ENCODE measurements around the gene CAVIN3.

CAVIN3 gene

DNA sequence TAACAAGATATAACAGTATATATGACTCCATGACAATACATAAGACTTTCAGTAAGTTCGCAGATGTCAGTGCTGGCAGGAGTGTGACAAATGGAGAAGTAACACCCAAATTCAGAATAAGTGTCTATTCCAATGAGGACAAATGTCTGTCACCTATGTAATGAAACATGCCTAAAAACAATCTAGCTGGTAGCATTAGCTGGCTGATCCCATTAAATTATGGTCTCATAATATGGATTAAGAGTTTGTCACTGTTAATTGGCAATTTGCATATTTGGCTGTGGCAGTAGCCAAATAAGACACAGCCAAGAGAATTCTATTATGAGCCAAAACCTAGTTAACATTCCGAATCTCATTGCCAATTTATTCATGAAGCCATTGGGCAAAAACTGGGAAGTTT, 30.2 kb upstream of the CAVIN3 start:
- CTCF ChIA-PET = interaction anchor here (1.1 to 19.6 kb wide), 9 partner anchors 12 to 327 kb away, joined by 3 to 494 read pairs (median 5); partner anchors contain the start of genes CAVIN3 and CCKBR
- POLR2A ChIA-PET = no interaction called here
- TF ChIP-seq, protein P1, sequence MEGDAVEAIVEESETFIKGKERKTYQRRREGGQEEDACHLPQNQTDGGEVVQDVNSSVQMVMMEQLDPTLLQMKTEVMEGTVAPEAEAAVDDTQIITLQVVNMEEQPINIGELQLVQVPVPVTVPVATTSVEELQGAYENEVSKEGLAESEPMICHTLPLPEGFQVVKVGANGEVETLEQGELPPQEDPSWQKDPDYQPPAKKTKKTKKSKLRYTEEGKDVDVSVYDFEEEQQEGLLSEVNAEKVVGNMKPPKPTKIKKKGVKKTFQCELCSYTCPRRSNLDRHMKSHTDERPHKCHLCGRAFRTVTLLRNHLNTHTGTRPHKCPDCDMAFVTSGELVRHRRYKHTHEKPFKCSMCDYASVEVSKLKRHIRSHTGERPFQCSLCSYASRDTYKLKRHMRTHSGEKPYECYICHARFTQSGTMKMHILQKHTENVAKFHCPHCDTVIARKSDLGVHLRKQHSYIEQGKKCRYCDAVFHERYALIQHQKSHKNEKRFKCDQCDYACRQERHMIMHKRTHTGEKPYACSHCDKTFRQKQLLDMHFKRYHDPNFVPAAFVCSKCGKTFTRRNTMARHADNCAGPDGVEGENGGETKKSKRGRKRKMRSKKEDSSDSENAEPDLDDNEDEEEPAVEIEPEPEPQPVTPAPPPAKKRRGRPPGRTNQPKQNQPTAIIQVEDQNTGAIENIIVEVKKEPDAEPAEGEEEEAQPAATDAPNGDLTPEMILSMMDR (IDR thresholded peaks at IDR 0.05; ENCODE audit: insufficient read depth, low read length, missing control alignments) = no peak

DNA sequence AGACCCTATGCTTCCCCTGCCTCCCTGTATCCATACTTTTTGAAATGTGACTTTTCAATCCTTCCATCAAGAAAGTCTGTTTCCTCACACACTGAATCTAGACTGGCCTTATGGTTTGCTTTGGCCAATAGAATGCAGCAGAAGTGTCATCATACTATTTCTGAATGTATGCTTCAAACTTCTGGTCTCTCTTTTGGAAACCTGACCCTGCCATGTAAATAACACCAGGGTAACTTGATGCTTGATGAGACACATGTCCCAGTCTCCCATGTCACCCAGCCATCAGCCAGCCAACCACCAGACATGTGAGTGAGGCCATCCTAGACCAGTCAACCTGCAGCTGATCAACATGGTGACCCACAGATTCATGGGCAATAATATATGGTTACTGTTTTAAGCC, 29.7 kb upstream of the CAVIN3 start:
- no peak overlapping the region for H3K4me3 ChIP-seq (ENCODE audit: low read depth, low read length)
- DNase-seq (ENCODE audit: low read depth, low spot score) = no peak
- TF ChIP-seq, protein P1 (IDR thresholded peaks at IDR 0.05; ENCODE audit: insufficient read depth, low read length, missing control alignments) = no peak
- ChIA-PET POLR2A (no interaction called here), CTCF (interaction anchor here (1.2 to 19.6 kb wide), 6 partner anchors 13 to 125 kb away, joined by 4 to 494 read pairs (median 106); partner anchors contain the start of genes CAVIN3 and CCKBR)

More for the DNA sequence above, 30.2 kb upstream of the CAVIN3 start:
- H3K4me3 ChIP-seq (ENCODE audit: low read depth, low read length) = no peak overlapping the region
- no peak for DNase-seq (ENCODE audit: low read depth, low spot score)

DNA sequence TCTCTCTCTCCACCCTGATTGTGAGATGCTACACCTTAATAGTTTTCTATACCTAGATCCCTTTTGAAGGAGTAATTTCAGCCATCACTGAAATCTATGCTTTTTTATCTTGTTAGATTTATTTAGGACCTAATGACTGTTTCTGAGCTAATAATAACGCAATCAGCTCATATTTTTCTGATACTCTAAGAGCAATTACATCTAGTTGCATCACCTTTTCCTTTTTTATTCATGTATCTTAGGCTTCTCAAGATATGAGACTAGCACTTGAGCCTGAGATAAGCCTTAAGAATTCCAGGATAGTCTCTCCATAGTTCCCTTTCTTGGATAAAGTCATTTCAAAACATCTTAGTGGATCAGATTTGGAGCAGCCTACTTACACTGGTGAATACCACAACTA, 25.1 kb upstream of the CAVIN3 start:
- TF ChIP-seq, protein P1 (IDR thresholded peaks at IDR 0.05; ENCODE audit: insufficient read depth, low read length, missing control alignments) = no peak
- ChIA-PET POLR2A (no interaction called here), CTCF (interaction anchor here (0.9 to 5.9 kb wide), 4 partner anchors 7 to 95 kb away, joined by 3 to 57 read pairs (median 8); no protein-coding TSS in a partner anchor)
- no peak overlapping the region for H3K4me3 ChIP-seq (ENCODE audit: low read depth, low read length)
- no peak for DNase-seq (ENCODE audit: low read depth, low spot score)

DNA sequence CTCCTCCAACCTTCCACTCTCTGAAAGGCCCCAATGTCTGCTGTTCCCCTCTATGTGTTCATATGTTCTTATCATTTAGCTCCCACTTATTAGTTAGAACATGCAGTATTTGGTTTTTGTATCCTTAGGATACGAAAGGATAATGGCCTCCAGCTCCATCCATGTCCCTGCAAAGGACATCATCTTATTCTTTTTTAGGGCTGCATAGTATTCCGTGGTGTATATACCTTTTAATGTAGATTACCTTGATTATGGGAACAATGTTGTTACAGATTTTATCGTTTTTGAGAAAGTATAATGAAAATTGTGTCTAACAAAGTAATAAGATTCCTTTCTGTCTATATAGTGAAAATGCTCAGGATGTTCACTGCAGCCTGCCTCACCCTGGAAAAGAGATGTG, 16.0 kb upstream of the CAVIN3 start:
- ChIA-PET POLR2A (no interaction called here), CTCF (interaction anchor here (1.5 kb wide), 1 partner anchor 17 kb away, joined by 4 read pairs; no protein-coding TSS in a partner anchor)

DNA sequence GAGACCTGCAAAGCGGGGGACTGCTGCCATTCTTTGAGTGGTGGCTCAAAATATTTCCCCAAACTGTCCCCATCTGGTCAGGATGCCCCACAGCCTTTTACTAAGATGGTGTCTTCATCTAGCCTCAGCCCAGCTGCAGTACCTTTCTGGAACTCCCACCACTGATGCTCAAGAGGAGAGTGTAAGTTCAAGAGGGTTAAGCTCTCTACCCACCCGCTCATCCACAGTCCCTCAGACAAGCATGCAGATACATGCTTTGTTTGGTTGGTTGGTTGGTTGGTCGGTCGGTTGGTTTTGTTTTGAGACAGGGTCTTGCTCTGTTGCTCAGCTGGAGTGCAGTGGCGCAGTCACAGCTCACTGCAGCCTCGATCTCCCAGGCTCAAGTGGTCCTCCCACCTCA, 14.5 kb upstream of the CAVIN3 start:
- ChIA-PET CTCF (interaction anchor here (0.9 to 1.4 kb wide), 2 partner anchors 18 to 37 kb away, joined by 3 read pairs; no protein-coding TSS in a partner anchor), POLR2A (interaction anchor here (0.6 kb wide), 1 partner anchor 13 kb away, joined by 3 read pairs; no protein-coding TSS in a partner anchor)
- TF ChIP-seq, protein P1 (IDR thresholded peaks at IDR 0.05; ENCODE audit: insufficient read depth, low read length, missing control alignments) = no peak
- no peak overlapping the region for H3K4me3 ChIP-seq (ENCODE audit: low read depth, low read length)
- DNase-seq (ENCODE audit: low read depth, low spot score) = no peak

More for the DNA sequence above, 16.0 kb upstream of the CAVIN3 start:
- TF ChIP-seq, protein P1 (IDR thresholded peaks at IDR 0.05; ENCODE audit: insufficient read depth, low read length, missing control alignments) = no peak
- no peak overlapping the region for H3K4me3 ChIP-seq (ENCODE audit: low read depth, low read length)
- no peak for DNase-seq (ENCODE audit: low read depth, low spot score)

DNA sequence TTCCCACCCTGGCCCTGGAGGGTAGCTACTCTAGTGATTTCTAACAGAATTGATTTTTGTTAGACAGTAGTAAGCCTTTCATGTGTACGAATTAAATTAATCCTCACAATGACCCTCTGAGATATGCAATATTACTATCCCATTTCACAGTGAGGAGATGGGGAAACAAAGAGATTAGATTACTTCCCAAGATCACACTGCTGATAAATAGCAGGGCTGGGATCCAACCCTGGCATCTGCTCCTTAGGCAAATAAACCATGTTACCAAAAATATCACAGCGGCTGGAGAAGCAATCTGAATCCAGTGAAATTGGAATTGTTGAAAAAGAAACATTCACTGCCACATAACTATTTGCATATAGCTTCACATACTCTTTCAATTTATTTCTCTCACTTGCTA, 12.8 kb upstream of the CAVIN3 start:
- CTCF ChIA-PET = interaction anchor here (0.9 to 2.1 kb wide), 4 partner anchors 18 to 82 kb away, joined by 3 to 13 read pairs (median 6); no protein-coding TSS in a partner anchor

More for the DNA sequence above, 12.8 kb upstream of the CAVIN3 start:
- no peak overlapping the region for H3K4me3 ChIP-seq (ENCODE audit: low read depth, low read length)
- POLR2A ChIA-PET = no interaction called here
- no peak for DNase-seq (ENCODE audit: low read depth, low spot score)
- TF ChIP-seq, protein P1 (IDR thresholded peaks at IDR 0.05; ENCODE audit: insufficient read depth, low read length, missing control alignments) = no peak
